ENCODE results near the gene ETV2.

The ETV2 gene

GRCh38 chr19:35608251-35608650 is 33.3 kb upstream of the ETV2 start:
- no peak overlapping the region for H3K27ac ChIP-seq

GRCh38 chr19:35609851-35610353 is 31.6 kb upstream of the ETV2 start:
- H3K27ac ChIP-seq: no peak overlapping the region
- TF ChIP-seq CTCF (conservative IDR thresholded peaks at IDR 0.05): no peak

More at GRCh38 chr19:35608251-35608650, 33.3 kb upstream of the ETV2 start:
- no peak for TF ChIP-seq CTCF (conservative IDR thresholded peaks at IDR 0.05)

- H3K27ac ChIP-seq: peak overlapping the region; percentile 73; the same call in 1 of the 2 replicates
Measured at GRCh38 chr19:35612224-35612558, 29.4 kb upstream of the ETV2 start.

GRCh38 chr19:35612559-35613321 is 28.8 kb upstream of the ETV2 start, which contains the start of gene HAUS5:
TSS of gene HAUS5 (plus strand) at chr19:35612735. CDS start at chr19:35612795, 60 bp downstream.
- H3K27ac ChIP-seq: peak within 1 kb of the TSS; percentile 73; the same call in 1 of the 2 replicates
- 0 out of 2 replicates have a peak, but pooled peaks have one; percentile 17 for TF ChIP-seq CTCF (conservative IDR thresholded peaks at IDR 0.05)

More at GRCh38 chr19:35612224-35612558, 29.4 kb upstream of the ETV2 start:
- TF ChIP-seq CTCF (conservative IDR thresholded peaks at IDR 0.05): no peak

GRCh38 chr19:35613574-35613973 is 28.0 kb upstream of the ETV2 start:
- peak overlapping the region; percentile 73; the same call in 1 of the 2 replicates for H3K27ac ChIP-seq
- no peak for TF ChIP-seq CTCF (conservative IDR thresholded peaks at IDR 0.05)

GRCh38 chr19:35615036-35615435 is 26.5 kb upstream of the ETV2 start:
- no peak overlapping the region for H3K27ac ChIP-seq
- no peak for TF ChIP-seq CTCF (conservative IDR thresholded peaks at IDR 0.05)

- H3K27ac ChIP-seq: no peak overlapping the region
- peak; percentile 37 for TF ChIP-seq CTCF (conservative IDR thresholded peaks at IDR 0.05)
Measured at GRCh38 chr19:35618857-35619256, 22.7 kb upstream of the ETV2 start.
